Kidney capillary endothelial cell (primary cell): ENCODE data around the gene FAM168A.
A peak's percentile ranks its signal among the peaks of the same experiment; 100 is the strongest.

ENCODE experiments used
- DNase-seq: peaks from one replicate; pipeline ENCODE4 v3.0.0-alpha.2; 2018; ENCODE audit warnings: low spot score

FAM168A gene

GRCh38 chr11:73367482-73368024, 230.4 kb downstream of the FAM168A start:
- no peak for DNase-seq

GRCh38 chr11:73366953-73367352, 231.0 kb downstream of the FAM168A start:
- peak; percentile 51 for DNase-seq

GRCh38 chr11:73366265-73366610, 231.7 kb downstream of the FAM168A start:
- DNase-seq = peak; percentile 46

- DNase-seq = no peak
Measured at GRCh38 chr11:73365352-73366264, 232.3 kb downstream of the FAM168A start.

- DNase-seq = no peak
Measured at GRCh38 chr11:73363147-73363546, 234.8 kb downstream of the FAM168A start.

- DNase-seq = no peak
Measured at GRCh38 chr11:73361953-73362776, 235.7 kb downstream of the FAM168A start.

- no peak for DNase-seq
Measured at GRCh38 chr11:73360743-73361369, 237.1 kb downstream of the FAM168A start.

- no peak for DNase-seq
Measured at GRCh38 chr11:73359930-73360742, 237.8 kb downstream of the FAM168A start.

- no peak for DNase-seq
Measured at GRCh38 chr11:73359341-73359740, 238.6 kb downstream of the FAM168A start.

- DNase-seq = no peak
Measured at GRCh38 chr11:73358071-73358470, 239.8 kb downstream of the FAM168A start.

GRCh38 chr11:73356979-73357860, 240.7 kb downstream of the FAM168A start:
- no peak for DNase-seq

- DNase-seq = no peak
Measured at GRCh38 chr11:73355109-73355508, 242.8 kb downstream of the FAM168A start.

GRCh38 chr11:73353422-73353821, 244.5 kb downstream of the FAM168A start:
- no peak for DNase-seq

- DNase-seq = peak; percentile 60
Measured at GRCh38 chr11:73350908-73351636, 246.8 kb downstream of the FAM168A start.
